Parathyroid adenoma (tissue), 2 donors: ENCODE measurements around the gene CDC42BPA.

Source experiments
- H2AFZ ChIP-seq: fragments of 300-600 bp; sonication (generic); one replicate; pipeline ENCODE4 v1.7.0; 2017; ENCODE audit warnings: antibody characterized with exemption, mild to moderate bottlenecking
- H3K27ac ChIP-seq: fragments of 300-600 bp; sonication (generic); one replicate; pipeline ENCODE4 v1.7.0; 2017
- H3K27me3 ChIP-seq: fragments of 300-600 bp; sonication (generic); one replicate; pipeline ENCODE4 v1.7.0; 2017; ENCODE audit warnings: low read length; ENCODE audit not compliant: control insufficient read depth, insufficient read depth
- H3K36me3 ChIP-seq: fragments of 300-600 bp; sonication (generic); one replicate; pipeline ENCODE4 v1.7.0; 2017; ENCODE audit warnings: low read length; ENCODE audit not compliant: control insufficient read depth, insufficient read depth
- H3K4me1 ChIP-seq: fragments of 300-600 bp; sonication (generic); one replicate; pipeline ENCODE4 v1.7.0; 2017; ENCODE audit warnings: control low read depth
- H3K4me2 ChIP-seq: fragments of 300-600 bp; sonication (generic); one replicate; pipeline ENCODE4 v1.7.0; 2017; ENCODE audit warnings: low read length
- H3K4me3 ChIP-seq: fragments of 300-600 bp; sonication (generic); one replicate; pipeline ENCODE4 v1.7.0; 2017; ENCODE audit warnings: low read depth, low read length
- H3K79me2 ChIP-seq: fragments of 300-600 bp; sonication (generic); one replicate; pipeline ENCODE4 v1.7.0; 2017; ENCODE audit warnings: control low read depth
- H3K9ac ChIP-seq: fragments of 300-600 bp; sonication (generic); one replicate; pipeline ENCODE4 v1.7.0; 2017; ENCODE audit warnings: mild to moderate bottlenecking
- H3K9me3 ChIP-seq: fragments of 300-600 bp; sonication (generic); one replicate; pipeline ENCODE4 v1.7.0; 2017; ENCODE audit warnings: low read length; ENCODE audit not compliant: control insufficient read depth
- TF ChIP-seq, protein P1 (sequence below): fragments of 300-600 bp; sonication (generic); IDR thresholded peaks from one replicate; pipeline ENCODE4 v1.7.0; 2017; ENCODE audit warnings: antibody characterized with exemption, mild to moderate bottlenecking
- donor health status: primary hyperparathyroidism.

Gene CDC42BPA

DNA sequence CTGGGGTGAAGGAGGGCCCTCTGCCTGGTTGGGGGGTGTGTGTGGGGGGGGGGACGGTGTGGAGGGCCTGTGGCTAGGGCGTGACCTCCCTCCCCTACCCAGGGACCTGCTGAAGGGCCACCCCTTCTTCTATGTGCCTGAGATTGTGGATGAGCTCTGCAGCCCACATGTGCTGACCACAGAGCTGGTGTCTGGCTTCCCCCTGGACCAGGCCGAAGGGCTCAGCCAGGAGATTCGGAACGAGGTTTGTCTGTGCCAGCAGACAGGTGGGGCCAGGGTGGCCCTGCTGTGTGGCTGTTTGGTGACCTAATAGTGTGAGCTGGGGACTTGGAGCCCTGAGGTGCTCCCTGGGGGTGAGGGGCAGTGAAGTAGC is 334.3 kb downstream of the CDC42BPA start:
- H3K9me3 ChIP-seq: no peaks in the 10 kb centered on the region
- no peaks in the 10 kb centered on the region for H3K36me3 ChIP-seq
- H3K4me2 ChIP-seq: no peak overlapping the region
- TF ChIP-seq, protein P1, sequence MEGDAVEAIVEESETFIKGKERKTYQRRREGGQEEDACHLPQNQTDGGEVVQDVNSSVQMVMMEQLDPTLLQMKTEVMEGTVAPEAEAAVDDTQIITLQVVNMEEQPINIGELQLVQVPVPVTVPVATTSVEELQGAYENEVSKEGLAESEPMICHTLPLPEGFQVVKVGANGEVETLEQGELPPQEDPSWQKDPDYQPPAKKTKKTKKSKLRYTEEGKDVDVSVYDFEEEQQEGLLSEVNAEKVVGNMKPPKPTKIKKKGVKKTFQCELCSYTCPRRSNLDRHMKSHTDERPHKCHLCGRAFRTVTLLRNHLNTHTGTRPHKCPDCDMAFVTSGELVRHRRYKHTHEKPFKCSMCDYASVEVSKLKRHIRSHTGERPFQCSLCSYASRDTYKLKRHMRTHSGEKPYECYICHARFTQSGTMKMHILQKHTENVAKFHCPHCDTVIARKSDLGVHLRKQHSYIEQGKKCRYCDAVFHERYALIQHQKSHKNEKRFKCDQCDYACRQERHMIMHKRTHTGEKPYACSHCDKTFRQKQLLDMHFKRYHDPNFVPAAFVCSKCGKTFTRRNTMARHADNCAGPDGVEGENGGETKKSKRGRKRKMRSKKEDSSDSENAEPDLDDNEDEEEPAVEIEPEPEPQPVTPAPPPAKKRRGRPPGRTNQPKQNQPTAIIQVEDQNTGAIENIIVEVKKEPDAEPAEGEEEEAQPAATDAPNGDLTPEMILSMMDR: no peak
- H3K4me1 ChIP-seq: no peaks in the 10 kb centered on the region
- no peak overlapping the region for H3K27ac ChIP-seq
- H3K9ac ChIP-seq: no peak overlapping the region
- no peak overlapping the region for H2AFZ ChIP-seq
- no peak overlapping the region for H3K4me3 ChIP-seq
- no peaks in the 10 kb centered on the region for H3K79me2 ChIP-seq
- H3K27me3 ChIP-seq: no peaks in the 10 kb centered on the region

DNA sequence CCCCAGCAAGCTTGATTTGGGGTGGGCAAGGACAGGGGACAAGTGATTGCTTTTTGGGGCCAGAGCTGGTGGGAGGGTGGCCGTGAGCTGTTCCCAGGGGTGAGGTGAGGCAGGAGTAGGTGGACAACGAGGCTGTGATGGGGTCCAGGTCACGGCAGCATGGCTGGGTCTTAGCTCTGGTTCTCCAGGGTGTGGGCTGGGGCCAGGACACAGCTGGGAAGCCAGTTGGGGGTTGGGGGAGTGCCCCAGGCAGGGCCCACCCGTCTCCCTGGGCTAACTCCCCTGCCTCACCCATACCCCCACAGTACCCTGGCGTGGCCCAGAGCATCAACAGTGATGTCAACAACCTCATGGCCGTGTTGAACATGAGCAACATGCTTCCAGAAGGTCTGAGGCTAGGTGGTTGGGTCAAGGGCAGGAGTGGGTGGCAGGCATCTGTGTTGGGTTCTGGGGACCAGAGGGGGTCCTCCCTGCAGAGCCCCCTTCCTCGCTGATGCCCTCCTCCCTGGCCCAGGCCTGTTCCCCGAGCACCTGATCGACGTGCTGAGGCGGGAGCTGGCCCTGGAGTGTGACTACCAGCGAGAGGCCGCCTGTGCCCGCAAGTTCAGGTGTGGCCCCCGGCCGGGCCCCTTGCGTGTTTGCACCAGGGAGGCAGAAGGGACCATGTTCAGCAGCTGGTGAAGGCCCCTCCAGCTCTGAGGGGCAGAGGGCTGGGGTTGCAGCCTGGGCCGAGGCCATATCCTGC is 334.9 kb downstream of the CDC42BPA start:
- Histone ChIP-seq H3K27ac (no peak overlapping the region), H3K9ac (no peak overlapping the region), H3K9me3 (no peaks in the 10 kb centered on the region), H2AFZ (no peak overlapping the region), H3K4me3 (no peak overlapping the region), H3K4me2 (no peak overlapping the region), H3K36me3 (no peaks in the 10 kb centered on the region), H3K27me3 (no peaks in the 10 kb centered on the region), H3K79me2 (no peaks in the 10 kb centered on the region), H3K4me1 (no peaks in the 10 kb centered on the region)
- TF ChIP-seq, protein P1: no peak

DNA sequence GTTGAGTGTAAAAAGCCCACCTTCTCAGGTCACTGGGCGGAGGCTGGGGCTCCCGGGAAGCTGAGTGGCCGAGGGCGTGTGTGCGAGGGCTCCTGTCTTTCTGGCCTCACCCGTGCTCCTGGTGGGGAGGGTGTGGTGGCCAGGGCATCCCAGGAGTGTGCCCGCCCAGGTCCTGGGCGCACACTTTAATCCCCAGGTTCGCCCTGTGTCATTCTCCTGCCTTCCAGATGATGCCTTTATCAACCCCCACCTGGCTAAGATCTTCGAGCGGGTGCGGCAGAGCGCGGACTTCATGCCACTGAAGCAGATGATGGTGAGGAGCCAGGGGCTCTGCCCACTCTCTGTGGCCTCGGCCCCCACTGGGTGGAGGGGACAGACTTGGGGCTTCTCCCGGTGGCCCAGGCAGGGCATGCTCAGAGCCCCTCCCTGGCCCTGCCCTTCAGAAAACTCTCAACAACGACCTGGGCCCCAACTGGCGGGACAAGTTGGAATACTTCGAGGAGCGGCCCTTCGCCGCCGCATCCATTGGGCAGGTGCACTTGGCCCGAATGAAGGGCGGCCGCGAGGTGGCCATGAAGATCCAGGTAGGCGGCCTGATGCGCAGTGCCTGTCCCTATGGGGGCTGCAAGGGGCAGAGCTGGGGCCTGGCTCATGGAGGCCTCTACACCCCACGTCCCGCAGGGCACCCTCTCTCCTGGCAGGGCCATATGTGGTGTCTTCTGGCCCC is 335.7 kb downstream of the CDC42BPA start:
- Histone ChIP-seq H3K27me3 (no peaks in the 10 kb centered on the region), H3K36me3 (no peaks in the 10 kb centered on the region), H3K9me3 (no peaks in the 10 kb centered on the region), H3K4me1 (no peaks in the 10 kb centered on the region), H3K4me2 (no peak overlapping the region), H3K79me2 (no peaks in the 10 kb centered on the region), H3K9ac (no peak overlapping the region), H3K27ac (no peak overlapping the region), H3K4me3 (no peak overlapping the region), H2AFZ (no peak overlapping the region)
- TF ChIP-seq, protein P1: no peak

DNA sequence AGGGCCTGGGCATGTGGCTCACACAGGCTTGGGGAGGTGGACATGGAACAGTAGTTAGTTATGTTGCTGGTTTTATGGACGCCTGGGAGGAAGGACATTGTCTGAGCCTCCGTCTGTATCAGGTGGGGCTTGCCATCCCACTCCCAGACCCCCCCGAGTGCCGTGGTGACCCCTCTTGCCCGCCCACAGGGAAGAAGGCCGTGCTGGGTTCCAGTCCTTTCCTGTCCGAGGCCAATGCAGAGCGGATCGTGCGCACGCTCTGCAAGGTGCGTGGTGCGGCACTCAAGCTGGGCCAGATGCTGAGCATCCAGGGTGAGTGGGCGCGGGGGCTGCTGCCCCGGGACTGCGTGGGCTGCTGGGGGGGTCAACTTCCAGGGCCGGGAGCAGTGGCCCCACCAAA is 336.5 kb downstream of the CDC42BPA start:
- no peaks in the 10 kb centered on the region for H3K9me3 ChIP-seq
- H3K4me1 ChIP-seq: no peaks in the 10 kb centered on the region
- H3K4me3 ChIP-seq: no peak overlapping the region
- no peak overlapping the region for H3K27ac ChIP-seq
- no peaks in the 10 kb centered on the region for H3K79me2 ChIP-seq
- no peaks in the 10 kb centered on the region for H3K27me3 ChIP-seq
- no peak overlapping the region for H3K4me2 ChIP-seq
- TF ChIP-seq, protein P1: no peak
- no peak overlapping the region for H3K9ac ChIP-seq
- H2AFZ ChIP-seq: no peak overlapping the region
- H3K36me3 ChIP-seq: no peaks in the 10 kb centered on the region
